Measurements from ENCODE around the gene KCNH1. TPM values are rescaled to one million over a fixed set of nuclear protein-coding genes. Genes with fewer than 3 reads are reported as not detected.

KCNH1 gene
- total and polyA plus RNA-seq, 5 donors from 2014 or later = not detected

DNA sequence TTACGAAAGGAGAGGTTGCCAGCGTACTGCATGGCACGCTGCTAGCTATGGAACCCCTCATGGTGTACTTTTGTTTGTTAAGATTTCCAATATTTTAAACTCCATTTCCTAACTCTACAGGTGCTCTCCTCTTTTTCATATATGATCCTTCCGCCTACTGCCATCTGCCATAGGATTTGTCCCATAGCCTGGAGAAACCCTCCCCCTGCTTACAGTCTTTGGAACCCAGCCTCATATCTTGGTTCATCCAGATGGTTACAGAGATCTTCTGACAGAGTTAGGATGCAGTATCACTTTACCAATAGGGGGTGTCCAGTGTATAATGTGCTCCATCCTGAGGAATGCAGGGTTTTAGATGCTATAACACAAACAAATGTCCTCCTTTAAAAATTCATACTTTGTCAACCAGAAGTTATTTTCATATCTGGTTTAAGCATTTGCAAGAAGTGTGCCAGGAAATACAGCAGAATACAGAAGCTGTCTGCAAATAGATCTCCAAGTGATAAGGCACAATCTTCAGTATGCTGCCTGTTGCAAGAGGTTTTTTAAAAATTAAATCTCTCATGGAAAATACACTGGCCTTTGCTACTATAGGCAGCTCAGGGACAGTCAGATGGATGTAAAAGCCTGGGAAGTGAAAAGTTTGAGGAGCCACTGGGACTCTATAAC is 377.8 kb downstream of the KCNH1 start:
- Histone ChIP-seq H3K4me3 (ENCODE audit: low read depth, low read length) (no peak overlapping the region), H3K27ac (ENCODE audit: insufficient read depth, low read length, poor library complexity, severe bottlenecking) (no peak overlapping the region), H3K4me1 (ENCODE audit: control insufficient read depth, insufficient read depth, low read length, poor library complexity, severe bottlenecking) (no peaks in the 10 kb centered on the region), H3K9me3 (ENCODE audit: control insufficient read depth in 2 of 2, low read length in 2 of 2) (no peaks in the 10 kb centered on the region), H3K27me3 (ENCODE audit: control insufficient read depth, insufficient read depth, low read length) (no peaks in the 10 kb centered on the region), H3K36me3 (ENCODE audit: control insufficient read depth, insufficient read depth, low read length) (no peaks in the 10 kb centered on the region)
- Mint-ChIP-seq H3K9me3 (peaks cover 0 to 6% (median 2%) of the 10 kb centered on the region in 7 donors), H3K4me3 (no peak overlapping the region), H3K27me3 (peaks cover 4% of the 10 kb centered on the region), H3K27ac (no peak overlapping the region), H3K4me1 (no peaks in the 10 kb centered on the region), H3K36me3 (no peaks in the 10 kb centered on the region)
- ATAC-seq (ENCODE audit: low read depth in 2 of 2) = no peak
- no peak for DNase-seq

- Mint-ChIP-seq H3K36me3 (no peaks in the 10 kb centered on the region), H3K27me3 (peaks cover 4% of the 10 kb centered on the region), H3K27ac (no peak overlapping the region), H3K4me1 (no peaks in the 10 kb centered on the region), H3K4me3 (no peak overlapping the region), H3K9me3 (peaks cover 0 to 7% (median 0%) of the 10 kb centered on the region in 7 donors)
- ATAC-seq (ENCODE audit: low read depth in 2 of 2) = no peak
- no peak for DNase-seq
- Histone ChIP-seq H3K4me3 (ENCODE audit: low read depth, low read length) (no peak overlapping the region), H3K4me1 (ENCODE audit: control insufficient read depth, insufficient read depth, low read length, poor library complexity, severe bottlenecking) (no peaks in the 10 kb centered on the region), H3K27me3 (ENCODE audit: control insufficient read depth, insufficient read depth, low read length) (no peaks in the 10 kb centered on the region), H3K27ac (ENCODE audit: insufficient read depth, low read length, poor library complexity, severe bottlenecking) (no peak overlapping the region), H3K36me3 (ENCODE audit: control insufficient read depth, insufficient read depth, low read length) (no peaks in the 10 kb centered on the region), H3K9me3 (ENCODE audit: control insufficient read depth in 2 of 2, low read length in 2 of 2) (no peaks in the 10 kb centered on the region)
These were observed 378.9 kb downstream of the KCNH1 start for GRCh38 chr1:210754878-210755665.

DNA sequence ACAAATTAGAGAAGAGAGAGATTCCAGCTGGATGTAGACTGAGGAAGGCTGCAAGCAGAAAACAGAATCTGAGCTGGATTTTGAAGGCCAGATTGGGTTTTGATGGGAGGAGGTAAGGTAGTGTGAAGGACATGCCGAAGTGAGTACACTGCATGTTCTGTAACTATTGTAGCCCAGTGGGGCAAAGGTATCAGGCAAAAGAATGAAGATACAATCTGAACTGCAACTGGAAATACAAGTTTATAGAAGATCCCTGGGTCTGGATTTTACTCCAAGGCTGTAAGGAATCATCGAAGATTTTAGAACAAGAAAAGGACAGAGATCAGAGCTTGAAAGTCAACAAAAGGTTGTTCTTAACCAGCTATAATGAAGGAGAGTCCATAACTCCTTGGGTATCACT is 382.0 kb downstream of the KCNH1 start:
- peaks cover 4% of the 10 kb centered on the region for H3K27me3 Mint-ChIP-seq
- H3K4me1 Mint-ChIP-seq = no peaks in the 10 kb centered on the region
- Histone ChIP-seq H3K4me3 (ENCODE audit: low read depth, low read length) (no peak overlapping the region), H3K9me3 (ENCODE audit: control insufficient read depth in 2 of 2, low read length in 2 of 2) (no peaks in the 10 kb centered on the region), H3K4me1 (ENCODE audit: control insufficient read depth, insufficient read depth, low read length, poor library complexity, severe bottlenecking) (no peaks in the 10 kb centered on the region), H3K27me3 (ENCODE audit: control insufficient read depth, insufficient read depth, low read length) (no peaks in the 10 kb centered on the region), H3K36me3 (ENCODE audit: control insufficient read depth, insufficient read depth, low read length) (no peaks in the 10 kb centered on the region), H3K27ac (ENCODE audit: insufficient read depth, low read length, poor library complexity, severe bottlenecking) (no peak overlapping the region)
- DNase-seq = no peak
- ATAC-seq (ENCODE audit: low read depth in 2 of 2) = no peak
- H3K4me3 Mint-ChIP-seq = no peak overlapping the region
- H3K36me3 Mint-ChIP-seq = no peaks in the 10 kb centered on the region
- H3K27ac Mint-ChIP-seq = no peak overlapping the region
- peaks cover 0 to 5% (median 0%) of the 10 kb centered on the region in 7 donors for H3K9me3 Mint-ChIP-seq

GRCh38 chr1:210750468-210750867 is 383.5 kb downstream of the KCNH1 start:
- Mint-ChIP-seq H3K9me3 (peaks cover 0 to 4% (median 0%) of the 10 kb centered on the region in 7 donors), H3K4me3 (no peak overlapping the region), H3K27ac (no peak overlapping the region), H3K36me3 (no peaks in the 10 kb centered on the region), H3K27me3 (peaks cover 4% of the 10 kb centered on the region), H3K4me1 (no peaks in the 10 kb centered on the region)
- Histone ChIP-seq H3K4me1 (ENCODE audit: control insufficient read depth, insufficient read depth, low read length, poor library complexity, severe bottlenecking) (no peaks in the 10 kb centered on the region), H3K27ac (ENCODE audit: insufficient read depth, low read length, poor library complexity, severe bottlenecking) (no peak overlapping the region), H3K27me3 (ENCODE audit: control insufficient read depth, insufficient read depth, low read length) (no peaks in the 10 kb centered on the region), H3K36me3 (ENCODE audit: control insufficient read depth, insufficient read depth, low read length) (no peaks in the 10 kb centered on the region), H3K9me3 (ENCODE audit: control insufficient read depth in 2 of 2, low read length in 2 of 2) (no peaks in the 10 kb centered on the region), H3K4me3 (ENCODE audit: low read depth, low read length) (no peak overlapping the region)
- DNase-seq = no peak
- no peak for ATAC-seq (ENCODE audit: low read depth in 2 of 2)

DNA sequence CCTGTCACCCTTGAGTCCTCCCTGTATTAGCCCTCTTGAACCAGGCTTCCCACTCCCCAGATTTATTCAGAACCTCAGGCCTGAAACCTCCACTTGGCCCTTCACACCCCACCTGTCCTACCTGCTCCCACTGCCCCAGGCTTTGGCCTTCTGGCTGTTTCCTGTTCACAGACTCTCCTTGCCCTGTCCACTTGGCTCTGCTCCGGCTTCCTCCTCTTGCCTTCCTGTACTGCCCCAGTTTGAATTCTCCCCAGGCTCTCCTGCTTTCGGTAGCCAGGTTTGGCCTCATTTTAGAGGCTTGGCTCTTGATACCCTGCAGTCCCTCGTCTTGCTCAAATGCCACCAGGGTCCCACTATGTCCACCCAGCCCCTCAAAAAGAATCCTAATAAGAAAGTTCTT is 385.2 kb downstream of the KCNH1 start:
- Histone ChIP-seq H3K4me3 (ENCODE audit: low read depth, low read length) (no peak overlapping the region), H3K36me3 (ENCODE audit: control insufficient read depth, insufficient read depth, low read length) (no peaks in the 10 kb centered on the region), H3K4me1 (ENCODE audit: control insufficient read depth, insufficient read depth, low read length, poor library complexity, severe bottlenecking) (no peaks in the 10 kb centered on the region), H3K27ac (ENCODE audit: insufficient read depth, low read length, poor library complexity, severe bottlenecking) (no peak overlapping the region), H3K27me3 (ENCODE audit: control insufficient read depth, insufficient read depth, low read length) (no peaks in the 10 kb centered on the region), H3K9me3 (ENCODE audit: control insufficient read depth in 2 of 2, low read length in 2 of 2) (no peaks in the 10 kb centered on the region)
- no peaks in the 10 kb centered on the region for H3K36me3 Mint-ChIP-seq
- peaks cover 4% of the 10 kb centered on the region for H3K27me3 Mint-ChIP-seq
- peaks cover 0 to 4% (median 0%) of the 10 kb centered on the region in 7 donors for H3K9me3 Mint-ChIP-seq
- ATAC-seq (ENCODE audit: low read depth in 2 of 2) (no peak), DNase-seq (no peak)
- H3K4me3 Mint-ChIP-seq = no peak overlapping the region
- no peaks in the 10 kb centered on the region for H3K4me1 Mint-ChIP-seq
- no peak overlapping the region for H3K27ac Mint-ChIP-seq

GRCh38 chr1:210747890-210748289 is 386.1 kb downstream of the KCNH1 start:
- H3K9me3 Mint-ChIP-seq = peaks cover 0 to 4% (median 0%) of the 10 kb centered on the region in 7 donors
- Histone ChIP-seq H3K27me3 (ENCODE audit: control insufficient read depth, insufficient read depth, low read length) (no peaks in the 10 kb centered on the region), H3K27ac (ENCODE audit: insufficient read depth, low read length, poor library complexity, severe bottlenecking) (no peak overlapping the region), H3K4me1 (ENCODE audit: control insufficient read depth, insufficient read depth, low read length, poor library complexity, severe bottlenecking) (no peaks in the 10 kb centered on the region), H3K9me3 (ENCODE audit: control insufficient read depth in 2 of 2, low read length in 2 of 2) (no peaks in the 10 kb centered on the region), H3K4me3 (ENCODE audit: low read depth, low read length) (no peak overlapping the region), H3K36me3 (ENCODE audit: control insufficient read depth, insufficient read depth, low read length) (no peaks in the 10 kb centered on the region)
- H3K4me1 Mint-ChIP-seq = no peaks in the 10 kb centered on the region
- no peaks in the 10 kb centered on the region for H3K36me3 Mint-ChIP-seq
- H3K27me3 Mint-ChIP-seq = peaks cover 4% of the 10 kb centered on the region
- DNase-seq (no peak), ATAC-seq (ENCODE audit: low read depth in 2 of 2) (no peak)
- H3K27ac Mint-ChIP-seq = no peak overlapping the region
- H3K4me3 Mint-ChIP-seq = no peak overlapping the region

DNA sequence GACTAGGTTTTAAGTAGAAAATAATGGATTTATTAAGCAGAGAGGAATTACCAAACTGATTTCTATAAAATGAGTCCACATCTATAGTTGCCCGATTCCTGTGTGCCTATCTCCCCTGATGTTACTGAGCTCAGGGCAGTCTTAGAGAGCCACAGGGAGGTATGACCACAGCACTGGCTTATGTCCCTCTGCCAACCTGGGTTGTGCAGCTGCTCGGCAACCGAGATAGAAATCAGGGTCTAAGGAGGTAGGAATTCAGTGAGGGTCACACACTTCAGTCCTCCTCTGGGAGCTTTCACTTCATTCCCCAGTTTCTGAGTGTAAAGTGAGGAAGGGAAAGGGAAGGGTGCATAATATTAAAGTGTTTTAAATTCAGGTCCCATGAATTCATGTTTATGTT is 386.8 kb downstream of the KCNH1 start:
- peaks cover 4% of the 10 kb centered on the region for H3K27me3 Mint-ChIP-seq

More for the DNA sequence above, 386.8 kb downstream of the KCNH1 start:
- Histone ChIP-seq H3K9me3 (ENCODE audit: control insufficient read depth in 2 of 2, low read length in 2 of 2) (no peaks in the 10 kb centered on the region), H3K27ac (ENCODE audit: insufficient read depth, low read length, poor library complexity, severe bottlenecking) (no peak overlapping the region), H3K4me3 (ENCODE audit: low read depth, low read length) (no peak overlapping the region), H3K27me3 (ENCODE audit: control insufficient read depth, insufficient read depth, low read length) (no peaks in the 10 kb centered on the region), H3K36me3 (ENCODE audit: control insufficient read depth, insufficient read depth, low read length) (no peaks in the 10 kb centered on the region), H3K4me1 (ENCODE audit: control insufficient read depth, insufficient read depth, low read length, poor library complexity, severe bottlenecking) (no peaks in the 10 kb centered on the region)
- H3K36me3 Mint-ChIP-seq = no peaks in the 10 kb centered on the region
- no peak for DNase-seq
- no peaks in the 10 kb centered on the region for H3K4me1 Mint-ChIP-seq
- no peak overlapping the region for H3K4me3 Mint-ChIP-seq
- no peak overlapping the region for H3K27ac Mint-ChIP-seq
- peaks cover 0 to 4% (median 0%) of the 10 kb centered on the region in 7 donors for H3K9me3 Mint-ChIP-seq
- no peak for ATAC-seq (ENCODE audit: low read depth in 2 of 2)

Data from CD4-positive, CD25-positive, alpha-beta regulatory T cell (primary cell).